DND-41 (cell line): ENCODE measurements around the gene PRKAG2.

Experiments used
- EZH2 ChIP-seq: IDR thresholded peaks from 3 replicates; pipeline ENCODE4 v1.6.1; 2012; ENCODE audit warnings: borderline replicate concordance, low read depth, mild to moderate bottlenecking, moderate library complexity, low read length, inconsistent platforms; ENCODE audit not compliant: severe bottlenecking
- TF ChIP-seq, protein P1 (sequence below): IDR thresholded peaks from 2 replicates; pipeline ENCODE4 v1.5.1; 2012; ENCODE audit warnings: borderline replicate concordance, low read length, moderate library complexity, mild to moderate bottlenecking; ENCODE audit not compliant: poor library complexity, severe bottlenecking; ENCODE audit errors: extremely low read depth

DNA sequence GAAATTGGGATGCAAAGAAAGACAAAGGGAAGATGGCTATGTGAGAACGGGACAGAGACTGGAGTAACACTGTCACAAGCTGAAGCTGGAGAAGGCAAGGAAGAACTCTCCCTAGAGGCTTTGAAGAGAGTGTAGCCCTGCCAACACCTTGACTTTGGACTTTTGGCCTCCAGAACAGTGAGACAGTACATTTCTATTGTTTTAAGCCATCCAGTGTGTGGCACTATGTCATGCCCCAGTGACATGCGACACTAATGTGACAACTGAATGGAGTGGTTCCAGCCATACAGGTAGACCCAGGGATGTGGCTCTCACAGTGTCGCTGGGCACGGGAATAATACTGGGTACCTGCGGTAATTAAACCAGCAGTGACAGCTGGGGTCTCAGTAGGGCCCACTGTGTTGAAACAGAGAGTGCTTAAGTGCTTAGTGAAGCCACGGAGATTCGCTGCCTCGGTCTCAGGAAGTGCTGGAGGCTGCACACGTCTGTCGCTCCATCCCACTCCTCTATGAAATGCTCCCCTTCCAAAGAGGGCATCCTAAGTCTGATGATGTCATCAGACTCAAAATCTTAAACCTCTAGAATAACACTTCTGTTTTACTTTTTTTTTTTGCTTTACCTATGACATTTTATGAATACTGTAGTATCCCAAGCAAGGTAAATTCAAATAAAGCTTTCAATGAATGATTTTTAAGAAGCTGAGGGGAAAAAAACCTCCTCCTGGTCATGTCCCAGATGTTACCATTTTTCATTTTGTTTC is 202.6 kb downstream of the PRKAG2 start:
- TF ChIP-seq, protein P1, sequence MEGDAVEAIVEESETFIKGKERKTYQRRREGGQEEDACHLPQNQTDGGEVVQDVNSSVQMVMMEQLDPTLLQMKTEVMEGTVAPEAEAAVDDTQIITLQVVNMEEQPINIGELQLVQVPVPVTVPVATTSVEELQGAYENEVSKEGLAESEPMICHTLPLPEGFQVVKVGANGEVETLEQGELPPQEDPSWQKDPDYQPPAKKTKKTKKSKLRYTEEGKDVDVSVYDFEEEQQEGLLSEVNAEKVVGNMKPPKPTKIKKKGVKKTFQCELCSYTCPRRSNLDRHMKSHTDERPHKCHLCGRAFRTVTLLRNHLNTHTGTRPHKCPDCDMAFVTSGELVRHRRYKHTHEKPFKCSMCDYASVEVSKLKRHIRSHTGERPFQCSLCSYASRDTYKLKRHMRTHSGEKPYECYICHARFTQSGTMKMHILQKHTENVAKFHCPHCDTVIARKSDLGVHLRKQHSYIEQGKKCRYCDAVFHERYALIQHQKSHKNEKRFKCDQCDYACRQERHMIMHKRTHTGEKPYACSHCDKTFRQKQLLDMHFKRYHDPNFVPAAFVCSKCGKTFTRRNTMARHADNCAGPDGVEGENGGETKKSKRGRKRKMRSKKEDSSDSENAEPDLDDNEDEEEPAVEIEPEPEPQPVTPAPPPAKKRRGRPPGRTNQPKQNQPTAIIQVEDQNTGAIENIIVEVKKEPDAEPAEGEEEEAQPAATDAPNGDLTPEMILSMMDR, result no peak
- no peak for TF ChIP-seq EZH2
